HG03342 (cell line): ENCODE data around the gene TRAPPC14.

Experiments used
- ATAC-seq: cut with Tn5 transposase; IDR thresholded peaks from one replicate; pipeline ENCODE4 v1.9.1; 2021; ENCODE audit warnings: mild to moderate bottlenecking, moderate library complexity; ENCODE audit not compliant: unreplicated experiment

Gene TRAPPC14

DNA sequence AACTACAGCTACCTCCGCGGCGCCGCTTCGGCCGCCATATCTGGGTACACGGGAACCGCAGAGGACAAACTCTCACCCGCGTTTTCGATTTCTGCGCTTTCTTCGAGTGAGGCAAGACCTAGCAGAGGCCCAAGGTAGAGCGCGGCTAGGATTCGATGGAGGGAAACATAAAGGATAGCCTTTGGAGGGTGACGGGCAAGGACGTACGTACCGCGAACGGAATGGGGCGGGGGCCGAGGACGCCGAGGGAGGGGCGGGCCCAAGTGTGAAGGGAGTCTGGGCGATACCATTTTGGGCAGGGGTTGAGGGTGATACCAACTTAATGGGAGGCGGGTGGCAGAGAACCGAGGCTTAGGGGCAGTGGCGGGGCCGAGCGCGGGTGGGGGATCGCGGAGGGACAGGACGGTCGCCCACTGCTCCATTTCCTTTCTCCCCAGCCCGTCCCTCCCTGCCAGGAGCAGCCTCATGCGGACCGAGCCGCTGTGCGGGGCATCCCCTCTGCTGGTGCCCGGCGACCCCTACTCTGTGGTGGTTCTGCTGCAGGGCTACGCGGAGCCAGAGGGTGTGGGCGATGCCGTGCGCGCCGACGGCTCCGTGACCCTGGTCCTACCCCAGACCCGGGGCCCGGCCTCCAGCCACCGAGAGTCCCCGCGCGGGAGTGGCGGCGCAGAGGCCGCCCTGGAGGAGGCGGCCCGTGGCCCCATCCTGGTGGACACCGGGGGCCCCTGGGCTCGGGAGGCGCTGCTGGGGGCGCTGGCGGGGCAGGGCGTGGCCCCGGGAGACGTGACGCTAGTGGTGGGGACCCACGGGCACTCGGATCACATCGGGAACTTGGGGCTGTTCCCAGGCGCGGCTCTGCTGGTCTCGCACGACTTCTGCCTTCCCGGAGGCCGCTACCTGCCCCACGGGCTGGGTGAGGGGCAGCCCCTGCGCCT lies 31.3 kb downstream of the TRAPPC14 start, which contains the start of gene MBLAC1:
TSS of gene MBLAC1 (plus strand) at position 37 of the 935 bp plus-strand sequence. CDS start at position 466, 429 bp downstream.
- peak; percentile 50 for ATAC-seq

DNA sequence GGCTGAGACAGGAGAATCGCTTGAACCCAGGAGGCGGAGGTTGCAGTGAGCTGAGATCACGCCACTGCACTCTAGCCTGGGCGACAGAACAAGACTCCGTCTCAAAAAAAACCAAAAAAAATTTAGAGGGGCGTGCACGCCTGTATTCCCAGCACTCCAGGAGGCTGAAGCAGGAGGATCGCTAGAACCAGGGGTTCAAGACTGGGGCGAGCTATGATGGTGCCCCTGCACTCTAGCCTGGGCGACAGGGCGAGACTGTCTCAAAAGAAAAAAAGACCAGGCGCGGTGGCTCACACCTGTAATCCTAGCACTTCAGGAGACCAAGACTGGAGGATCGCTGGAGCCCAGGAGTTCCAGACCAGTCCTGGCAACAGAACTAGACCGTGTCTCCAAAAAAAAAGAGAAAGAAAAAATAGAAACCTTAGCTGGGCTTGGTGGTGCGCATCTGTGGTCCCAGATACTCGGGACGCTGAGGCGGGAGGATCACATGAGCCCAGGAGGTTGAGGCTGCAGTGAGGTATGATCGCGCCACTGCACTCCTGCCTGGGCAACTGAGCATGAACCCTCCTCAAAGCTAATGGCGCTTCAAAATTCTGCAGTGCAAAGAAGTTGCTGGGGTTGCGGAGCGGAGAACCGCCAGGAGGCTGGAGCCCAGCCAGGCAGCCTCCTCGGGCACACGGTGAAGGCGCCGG lies 32.1 kb downstream of the TRAPPC14 start:
- no peak for ATAC-seq

DNA sequence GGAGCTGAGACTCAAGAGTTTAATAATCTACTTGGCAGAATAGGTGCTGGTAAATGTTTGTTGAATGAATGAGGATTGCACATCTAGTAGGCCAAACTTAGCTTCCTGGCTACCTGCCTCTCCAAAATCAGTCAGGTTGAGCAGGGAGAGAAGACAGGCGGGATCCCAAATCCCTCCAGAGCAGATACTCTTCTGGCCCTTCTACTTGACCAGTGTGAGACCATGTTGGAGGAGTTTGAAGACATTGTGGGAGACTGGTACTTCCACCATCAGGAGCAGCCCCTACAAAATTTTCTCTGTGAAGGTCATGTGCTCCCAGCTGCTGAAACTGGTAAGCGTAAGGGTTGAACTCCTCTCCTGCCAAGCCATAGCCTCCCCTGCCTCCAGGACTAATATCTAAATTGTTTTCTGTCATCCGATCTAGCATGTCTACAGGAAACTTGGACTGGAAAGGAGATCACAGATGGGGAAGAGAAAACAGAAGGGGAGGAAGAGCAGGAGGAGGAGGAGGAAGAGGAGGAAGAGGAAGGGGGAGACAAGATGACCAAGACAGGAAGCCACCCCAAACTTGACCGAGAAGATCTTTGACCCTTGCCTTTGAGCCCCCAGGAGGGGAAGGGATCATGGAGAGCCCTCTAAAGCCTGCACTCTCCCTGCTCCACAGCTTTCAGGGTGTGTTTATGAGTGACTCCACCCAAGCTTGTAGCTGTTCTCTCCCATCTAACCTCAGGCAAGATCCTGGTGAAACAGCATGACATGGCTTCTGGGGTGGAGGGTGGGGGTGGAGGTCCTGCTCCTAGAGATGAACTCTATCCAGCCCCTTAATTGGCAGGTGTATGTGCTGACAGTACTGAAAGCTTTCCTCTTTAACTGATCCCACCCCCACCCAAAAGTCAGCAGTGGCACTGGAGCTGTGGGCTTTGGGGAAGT lies 34.0 kb downstream of the TRAPPC14 start:
- no peak for ATAC-seq

- no peak for ATAC-seq
These were observed 36.0 kb downstream of the TRAPPC14 start for GRCh38 chr7:100122568-100122967.

- ATAC-seq = no peak
These were observed 36.5 kb downstream of the TRAPPC14 start for GRCh38 chr7:100122067-100122466.

DNA sequence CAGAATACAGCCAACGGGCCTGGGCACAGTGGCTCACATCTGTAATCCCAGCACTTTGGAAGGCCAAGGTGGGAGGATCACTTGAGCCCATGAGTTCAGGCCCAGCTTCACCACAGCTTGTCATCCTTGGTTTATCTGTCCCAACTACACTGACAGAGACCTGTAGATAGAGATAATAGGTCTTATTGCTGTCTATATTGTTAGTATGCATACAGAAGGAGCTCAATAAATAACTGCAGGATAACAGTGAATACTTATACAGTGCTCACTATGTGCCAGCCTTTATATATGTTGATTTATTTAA lies 37.8 kb downstream of the TRAPPC14 start:
- ATAC-seq = no peak

- ATAC-seq = peak; percentile 38
These were observed 38.4 kb downstream of the TRAPPC14 start for GRCh38 chr7:100119970-100120732.

GRCh38 chr7:100119072-100119969 lies 39.2 kb downstream of the TRAPPC14 start, which contains the start of the genes CNPY4 and TAF6:
Gene CNPY4 (plus strand): TSS chr7:100119634. CDS start chr7:100119745, 111 bp downstream.
Gene TAF6 (minus strand): TSS chr7:100119358. CDS start chr7:100114209, 5,149 bp downstream.
- ATAC-seq = peak; percentile 60

DNA sequence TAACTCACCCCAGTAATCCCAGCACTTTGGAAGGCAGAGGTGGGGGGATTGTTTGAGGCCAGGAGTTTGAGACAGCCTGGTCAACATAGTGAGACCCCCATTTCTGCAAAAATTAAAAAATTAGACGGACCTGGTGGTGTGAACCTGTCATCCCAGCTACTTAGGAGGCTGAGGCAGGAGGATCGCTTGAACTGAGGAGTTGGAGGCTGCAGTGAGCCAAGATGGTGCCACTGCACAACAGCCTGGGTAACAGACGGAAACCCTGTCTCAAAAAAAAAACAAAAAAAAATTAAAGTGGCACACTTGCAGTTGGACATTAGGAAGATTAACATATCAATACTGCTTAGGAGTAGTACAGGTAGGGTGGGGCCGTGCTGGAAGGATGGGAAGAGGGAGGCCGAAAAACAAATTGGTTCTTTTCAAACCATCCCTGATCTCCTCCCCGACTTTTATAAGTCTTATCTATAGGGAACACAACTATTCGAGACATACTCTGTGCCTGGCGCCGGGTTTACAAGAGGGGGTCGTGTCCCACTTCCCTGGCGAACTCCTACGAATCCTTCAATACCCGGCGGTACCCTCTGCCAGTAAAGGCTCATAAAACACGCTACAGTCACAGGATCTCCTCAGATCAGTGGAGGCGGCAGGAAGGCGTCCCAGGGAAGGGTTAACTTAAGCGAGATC lies 40.0 kb downstream of the TRAPPC14 start:
- no peak for ATAC-seq

- ATAC-seq = no peak
These were observed 43.5 kb downstream of the TRAPPC14 start for GRCh38 chr7:100115026-100115425.

DNA sequence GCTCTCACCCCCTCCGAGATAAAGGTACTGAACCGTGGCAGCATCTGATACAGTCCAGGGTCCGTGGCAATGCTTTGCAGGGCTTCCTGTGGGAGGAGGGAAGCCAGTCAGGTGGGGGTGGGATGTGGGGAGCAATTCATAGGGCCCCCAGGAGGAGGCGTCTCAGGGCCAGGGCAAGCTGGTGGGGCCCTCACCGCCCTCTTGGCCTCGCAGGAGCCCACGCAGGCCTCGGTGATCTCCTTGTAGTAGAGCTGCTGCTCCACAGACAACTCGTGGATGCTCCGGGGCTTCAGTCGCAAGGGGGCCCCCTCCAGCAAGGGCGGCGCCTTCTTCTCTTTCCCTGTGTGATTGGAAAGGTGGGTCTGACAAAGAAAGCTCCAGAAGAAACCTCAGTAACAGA lies 46.6 kb downstream of the TRAPPC14 start:
- ATAC-seq = no peak

- no peak for ATAC-seq
These were observed 47.4 kb downstream of the TRAPPC14 start for GRCh38 chr7:100111156-100111555.

DNA sequence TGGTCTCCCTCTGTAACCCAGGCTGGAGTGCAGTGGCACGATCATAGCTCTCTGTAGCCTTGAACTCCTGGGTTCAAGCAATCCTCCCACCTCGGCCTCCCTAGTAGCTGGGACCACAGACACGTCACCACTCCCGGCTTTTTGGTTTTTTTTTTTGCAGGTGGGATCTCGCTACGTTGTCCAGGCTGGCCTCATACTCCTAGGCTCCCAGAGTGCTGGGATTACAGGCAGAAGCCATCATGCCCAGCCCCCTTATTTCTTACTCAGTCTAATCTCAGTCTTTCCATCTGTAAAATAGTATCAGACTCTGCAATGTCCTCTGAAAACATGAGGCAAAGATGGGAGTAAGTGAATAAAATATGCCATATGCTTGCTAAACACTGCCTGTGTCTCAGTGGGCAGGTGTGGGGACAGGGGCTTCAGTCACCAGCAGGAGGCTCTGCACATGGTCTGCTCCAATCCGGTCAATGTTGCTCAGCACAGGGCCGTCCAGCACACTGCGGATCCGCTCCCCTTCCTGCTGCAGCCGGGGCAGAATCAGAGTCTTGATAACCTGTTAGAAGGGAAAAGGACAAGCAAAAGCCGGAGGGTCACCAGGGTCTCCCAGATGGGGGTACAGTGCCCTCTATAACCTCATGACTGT lies 48.9 kb downstream of the TRAPPC14 start:
- ATAC-seq = no peak

DNA sequence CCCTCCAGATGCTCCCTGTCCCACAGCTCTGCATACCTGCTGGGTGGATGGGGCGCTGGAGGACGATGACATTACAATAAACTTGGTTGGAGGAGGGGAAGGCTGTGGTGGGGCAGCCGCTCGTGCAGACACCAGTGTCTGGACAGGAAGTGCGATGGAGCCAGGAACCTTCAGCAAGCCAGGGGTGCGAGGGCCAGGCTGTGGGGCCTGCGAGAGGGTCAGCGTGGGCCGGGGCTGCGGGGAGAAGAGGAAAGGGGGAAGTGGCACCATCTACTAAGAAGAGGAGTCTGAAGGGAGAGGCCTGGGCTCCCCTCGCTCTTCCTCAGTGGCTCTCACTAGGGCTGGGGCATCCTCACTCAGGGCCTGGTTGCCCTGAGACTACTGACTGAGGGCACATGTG lies 50.6 kb downstream of the TRAPPC14 start:
- no peak for ATAC-seq

GRCh38 chr7:100107125-100107737 lies 51.3 kb downstream of the TRAPPC14 start:
- ATAC-seq = no peak

DNA sequence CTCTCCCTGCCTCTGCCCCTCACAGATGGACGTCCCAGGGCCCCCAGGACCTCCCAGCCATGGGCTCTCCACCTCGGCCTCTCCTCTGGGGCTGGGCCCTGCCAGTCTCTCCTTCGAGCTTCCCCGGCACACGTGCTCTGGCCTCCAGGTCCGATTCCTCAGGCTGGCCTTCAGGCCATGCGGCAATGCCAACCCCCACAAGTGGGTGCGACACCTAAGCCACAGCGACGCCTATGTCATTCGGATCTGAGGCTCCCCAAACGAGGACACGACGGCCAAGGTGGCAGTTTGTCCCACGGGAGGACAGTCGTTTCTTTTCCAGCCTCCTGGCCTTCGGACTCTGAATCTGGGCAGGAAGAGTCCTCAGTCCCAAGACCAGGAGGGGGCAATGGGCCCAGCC lies 51.9 kb downstream of the TRAPPC14 start:
- no peak for ATAC-seq

- ATAC-seq = no peak
These were observed 53.0 kb downstream of the TRAPPC14 start for GRCh38 chr7:100105534-100105933.
